Skeletal muscle tissue (tissue), 4 donors: Measurements from ENCODE around the gene CNTROB. TPM values are rescaled to one million over a fixed set of nuclear protein-coding genes. Genes with fewer than 3 reads are reported as not detected.

Source experiments
- H3K27ac ChIP-seq: one replicate; pipeline ENCODE4 v1.7.0; 2013; ENCODE audit warnings: mild to moderate bottlenecking, low read depth, low read length, inconsistent platforms
- H3K27me3 ChIP-seq, 3 donors: one replicate each; pipeline ENCODE4 v1.7.0; 2013; ENCODE audit warnings: low read length in 3 of 3; ENCODE audit not compliant: control insufficient read depth in 3 of 3, insufficient read depth in 3 of 3
- H3K36me3 ChIP-seq, 3 donors: one replicate each; pipeline ENCODE4 v1.7.0; 2013; ENCODE audit warnings: low read length in 3 of 3; ENCODE audit not compliant: control insufficient read depth in 3 of 3, insufficient read depth in 3 of 3
- H3K4me1 ChIP-seq, 3 donors: one replicate each; pipeline ENCODE4 v1.7.0; 2013; ENCODE audit warnings: low read length in 3 of 3, mild to moderate bottlenecking in 3 of 3; ENCODE audit not compliant: control insufficient read depth in 3 of 3, insufficient read depth in 3 of 3
- H3K4me3 ChIP-seq, 3 donors: one replicate each; pipeline ENCODE4 v1.7.0; 2013; ENCODE audit warnings: low read length in 3 of 3
- H3K9ac ChIP-seq, 3 donors: one replicate each; pipeline ENCODE4 v1.7.0; 2013; ENCODE audit warnings: low read length in 3 of 3, mild to moderate bottlenecking in 3 of 3, moderate library complexity in 2 of 3, low read depth in 1 of 3
- H3K9me3 ChIP-seq, 3 donors: one replicate each; pipeline ENCODE4 v1.7.0; 2013; ENCODE audit warnings: low read length in 3 of 3; ENCODE audit not compliant: control insufficient read depth in 3 of 3
- total RNA-seq: library from RNA; depleted of rRNA; stranded (reverse); fragments of >200 nt; gene quantifications from one replicate; pipeline ENCODE4 v1.2.3, GENCODE V29; 2014
- donor health status: Osteomylitis.

CNTROB gene
- total RNA-seq, 1 donor from 2014 or later, result 9.9 TPM

DNA sequence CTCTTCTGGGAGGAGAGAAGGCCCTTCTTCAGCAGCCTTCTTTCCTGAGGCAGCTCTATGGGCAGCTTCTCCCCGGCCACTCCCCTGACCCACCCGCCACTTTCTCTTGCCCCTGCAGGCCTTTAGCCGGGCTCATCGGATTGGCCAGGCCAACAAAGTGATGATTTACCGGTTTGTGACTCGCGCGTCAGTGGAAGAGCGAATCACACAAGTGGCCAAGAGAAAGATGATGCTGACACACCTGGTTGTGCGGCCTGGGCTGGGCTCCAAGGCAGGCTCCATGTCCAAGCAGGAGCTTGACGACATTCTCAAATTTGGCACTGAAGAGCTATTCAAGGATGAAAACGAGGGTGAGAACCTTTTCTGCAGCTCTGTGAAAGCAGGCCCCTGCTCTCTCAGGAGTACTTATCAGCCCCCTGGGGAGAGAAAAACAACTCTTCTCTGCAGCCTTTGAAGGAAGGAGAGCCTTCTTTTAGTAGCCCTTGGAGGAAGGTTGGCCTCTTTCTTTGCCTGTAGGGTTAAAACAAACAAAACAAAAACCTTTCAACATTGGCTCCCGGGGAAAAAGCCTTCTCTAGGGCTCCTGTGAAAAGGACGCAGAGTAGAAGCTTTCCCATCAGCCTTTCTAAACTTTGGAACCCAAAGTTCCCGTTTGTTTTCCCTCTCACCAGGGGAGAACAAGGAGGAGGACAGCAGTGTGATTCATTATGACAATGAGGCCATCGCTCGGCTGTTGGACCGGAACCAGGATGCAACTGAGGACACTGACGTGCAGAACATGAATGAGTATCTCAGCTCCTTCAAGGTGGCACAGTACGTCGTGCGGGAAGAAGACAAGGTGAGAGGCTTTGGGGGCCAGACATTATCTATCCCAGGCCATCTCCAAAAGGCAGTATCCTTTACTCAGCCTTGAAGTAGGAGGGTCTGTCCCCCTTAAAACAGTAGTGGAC is 28.6 kb upstream of the CNTROB start:
- Histone ChIP-seq H3K36me3 (peaks cover 51 to 73% (median 51%) of the 10 kb centered on the region in 3 donors), H3K27me3 (no peaks in the 10 kb centered on the region), H3K4me3 (no peak overlapping the region), H3K27ac (no peak overlapping the region), H3K9ac (no peak overlapping the region), H3K9me3 (no peaks in the 10 kb centered on the region), H3K4me1 (no peaks in the 10 kb centered on the region)

- no peak overlapping the region for H3K4me3 ChIP-seq
- H3K27me3 ChIP-seq, result no peaks in the 10 kb centered on the region
- H3K9ac ChIP-seq, result no peak overlapping the region
- H3K36me3 ChIP-seq, result peaks cover 30 to 43% (median 40%) of the 10 kb centered on the region in 3 donors
- no peak overlapping the region for H3K27ac ChIP-seq
- H3K4me1 ChIP-seq, result no peaks in the 10 kb centered on the region
- H3K9me3 ChIP-seq, result no peaks in the 10 kb centered on the region
These were observed 22.9 kb upstream of the CNTROB start for GRCh38 chr17:7909089-7909488.

DNA sequence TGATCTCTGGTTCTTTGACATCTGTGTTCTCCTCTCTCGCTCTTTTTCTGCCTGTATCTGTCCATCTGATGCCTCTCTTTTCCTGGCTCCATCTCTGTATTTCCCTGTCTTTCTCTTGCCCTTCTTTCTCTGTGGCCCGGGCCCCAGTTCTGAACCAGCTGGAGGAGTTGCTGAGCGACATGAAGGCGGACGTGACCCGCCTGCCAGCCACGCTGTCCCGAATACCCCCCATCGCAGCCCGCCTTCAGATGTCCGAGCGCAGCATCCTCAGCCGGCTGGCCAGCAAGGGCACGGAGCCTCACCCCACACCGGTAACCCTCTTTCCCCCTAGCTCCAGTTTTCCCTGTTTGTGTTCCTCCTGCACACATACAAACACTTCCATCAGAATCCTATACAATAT is 21.7 kb upstream of the CNTROB start:
- Histone ChIP-seq H3K9ac (no peak overlapping the region), H3K9me3 (no peaks in the 10 kb centered on the region), H3K27ac (no peak overlapping the region), H3K36me3 (peaks cover 19 to 32% (median 31%) of the 10 kb centered on the region in 3 donors), H3K4me3 (no peak overlapping the region), H3K27me3 (no peaks in the 10 kb centered on the region), H3K4me1 (peaks cover 4 to 9% (median 9%) of the 10 kb centered on the region in 3 donors)

- no peak overlapping the region for H3K27ac ChIP-seq
- no peaks in the 10 kb centered on the region for H3K27me3 ChIP-seq
- no peaks in the 10 kb centered on the region for H3K9me3 ChIP-seq
- H3K4me1 ChIP-seq, result peaks cover 7 to 14% (median 13%) of the 10 kb centered on the region in 3 donors
- H3K9ac ChIP-seq, result no peak overlapping the region
- H3K36me3 ChIP-seq, result peaks cover 17 to 28% (median 28%) of the 10 kb centered on the region in 3 donors
- no peak overlapping the region for H3K4me3 ChIP-seq
These were observed 21.3 kb upstream of the CNTROB start for GRCh38 chr17:7910711-7911110.

GRCh38 chr17:7911116-7911515 is 20.9 kb upstream of the CNTROB start:
- no peak overlapping the region for H3K4me3 ChIP-seq
- H3K27me3 ChIP-seq, result no peaks in the 10 kb centered on the region
- peaks cover 9 to 16% (median 15%) of the 10 kb centered on the region in 3 donors for H3K4me1 ChIP-seq
- H3K27ac ChIP-seq, result no peak overlapping the region
- H3K9me3 ChIP-seq, result no peaks in the 10 kb centered on the region
- H3K9ac ChIP-seq, result no peak overlapping the region
- H3K36me3 ChIP-seq, result peaks cover 14 to 26% (median 25%) of the 10 kb centered on the region in 3 donors

- Histone ChIP-seq H3K9ac (no peak overlapping the region), H3K36me3 (peaks cover 3 to 15% (median 13%) of the 10 kb centered on the region in 3 donors), H3K4me3 (no peak overlapping the region), H3K27ac (no peak overlapping the region), H3K27me3 (no peaks in the 10 kb centered on the region), H3K4me1 (peaks cover 15 to 23% (median 21%) of the 10 kb centered on the region in 3 donors), H3K9me3 (no peaks in the 10 kb centered on the region)
These were observed 19.0 kb upstream of the CNTROB start for GRCh38 chr17:7912927-7913524.

DNA sequence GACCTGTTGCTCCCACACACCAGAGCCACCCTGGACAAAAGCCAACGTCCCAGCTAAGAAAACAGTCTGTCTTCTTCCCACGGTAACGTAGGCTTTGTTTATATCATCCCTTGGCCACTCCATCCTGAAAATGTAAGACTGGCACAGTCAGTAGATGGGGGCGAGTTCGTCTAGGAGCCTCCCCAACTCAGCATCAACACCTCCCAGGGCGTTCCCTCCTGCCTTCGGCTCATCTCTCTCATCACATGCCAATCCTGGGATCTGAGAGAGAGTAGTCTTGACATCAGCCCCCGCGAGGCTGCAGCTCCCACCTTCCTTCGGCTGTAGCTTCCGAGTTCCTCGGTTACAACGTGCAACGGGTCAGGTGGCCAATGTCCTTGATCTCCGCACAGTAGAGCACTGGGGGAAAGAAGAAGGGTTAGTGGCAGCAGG is 16.8 kb upstream of the CNTROB start:
- Histone ChIP-seq H3K36me3 (peaks cover 0 to 7% (median 0%) of the 10 kb centered on the region in 3 donors), H3K4me3 (peak overlapping the region; percentile 78 to 88 (median 88)), H3K27ac (peak overlapping the region; percentile 42), H3K9ac (peak overlapping the region; percentile 51 to 80 (median 75)), H3K4me1 (peaks cover 15 to 23% (median 21%) of the 10 kb centered on the region in 3 donors), H3K27me3 (no peaks in the 10 kb centered on the region), H3K9me3 (no peaks in the 10 kb centered on the region)

DNA sequence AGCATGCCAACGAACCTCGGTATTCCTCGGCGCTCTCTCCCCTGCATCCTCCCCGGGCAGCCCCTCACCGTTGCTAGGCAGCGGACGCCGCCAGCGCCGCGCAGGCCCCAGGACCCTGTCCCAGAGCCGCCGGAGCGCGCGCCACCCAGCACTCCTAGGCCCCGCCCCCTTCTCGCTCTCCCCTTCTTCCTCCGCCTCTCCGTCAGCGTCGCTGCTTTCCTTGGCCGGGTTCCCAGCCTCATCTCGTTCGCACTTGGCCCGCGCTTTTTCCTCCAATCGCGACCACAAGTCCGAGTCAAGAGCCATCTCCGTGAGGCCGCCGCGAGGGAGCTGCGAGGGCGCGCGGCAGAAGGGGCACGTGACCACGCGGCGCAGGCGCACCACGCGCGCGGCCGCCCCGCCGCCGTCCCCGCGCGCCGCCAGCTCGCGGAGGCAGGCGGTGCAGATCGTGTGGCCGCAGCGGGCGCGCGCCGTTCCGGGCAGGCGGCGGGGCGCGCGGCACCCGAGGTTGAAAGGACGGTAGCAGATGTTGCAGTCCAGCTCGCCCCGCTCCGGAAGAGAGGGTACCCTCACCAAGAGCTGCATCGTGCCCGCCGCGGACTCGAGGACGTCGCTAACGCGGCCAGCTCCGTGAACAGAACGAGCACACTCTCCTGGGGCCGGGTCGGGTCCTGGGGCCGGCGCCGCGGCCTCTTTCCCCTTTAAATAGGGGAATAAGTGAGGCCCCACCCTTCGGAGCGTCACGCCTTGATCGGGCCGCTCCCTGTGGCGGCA is 16.2 kb upstream of the CNTROB start, which contains the start of gene RNF227:
Gene RNF227 (minus strand): TSS at position 679 of the 774 bp plus-strand sequence. CDS start 94 bp downstream, at position 585.
- Histone ChIP-seq H3K9ac (peak within 1 kb of the TSS; percentile 51 to 80 (median 75)), H3K9me3 (no peaks in the 10 kb centered on the region), H3K4me1 (peaks cover 15 to 23% (median 21%) of the 10 kb centered on the region in 3 donors), H3K4me3 (peak within 1 kb of the TSS; percentile 78 to 88 (median 88)), H3K27ac (peak within 1 kb of the TSS; percentile 74), H3K36me3 (peaks cover 0 to 2% (median 0%) of the 10 kb centered on the region in 3 donors), H3K27me3 (no peaks in the 10 kb centered on the region)

GRCh38 chr17:7916385-7916682 is 15.7 kb upstream of the CNTROB start:
- Histone ChIP-seq H3K9ac (peak overlapping the region; percentile 51 to 79 (median 67)), H3K27me3 (no peaks in the 10 kb centered on the region), H3K36me3 (peaks cover 0 to 2% (median 0%) of the 10 kb centered on the region in 3 donors), H3K4me3 (peak overlapping the region; percentile 56 to 88 (median 88)), H3K27ac (peak overlapping the region; percentile 74), H3K9me3 (no peaks in the 10 kb centered on the region), H3K4me1 (peaks cover 15 to 23% (median 21%) of the 10 kb centered on the region in 3 donors)
